HEK293 (cell line): Measurements from ENCODE around the gene MSLN.

ENCODE experiments used
- BCL11B ChIP-seq: fragments of 450-650 bp; formaldehyde crosslinking; IDR thresholded peaks from 2 replicates; pipeline ENCODE4 v1.5.1; 2016; ENCODE audit warnings: low read depth, missing biosample characterization, missing genetic modification characterization
- BCL6B ChIP-seq: fragments of 450-650 bp; formaldehyde crosslinking; IDR thresholded peaks from 2 replicates; pipeline ENCODE4 v1.5.1; 2017; ENCODE audit warnings: missing biosample characterization, missing genetic modification characterization
- KLF8 ChIP-seq: fragments of 450-650 bp; formaldehyde crosslinking; IDR thresholded peaks from 2 replicates; pipeline ENCODE4 v1.5.1; 2016; ENCODE audit warnings: missing biosample characterization, missing genetic modification characterization
- MEIS1 ChIP-seq: sonication (generic); formaldehyde crosslinking; IDR thresholded peaks from 2 replicates; pipeline ENCODE4 v1.8.1; 2022; ENCODE audit warnings: missing genetic modification reagents, mild to moderate bottlenecking, borderline replicate concordance
- YY1 ChIP-seq: fragments of 450-650 bp; formaldehyde crosslinking; IDR thresholded peaks from 2 replicates; pipeline ENCODE4 v1.5.1; 2018; ENCODE audit warnings: missing biosample characterization, missing genetic modification characterization
- ZBTB10 ChIP-seq: fragments of 450-650 bp; formaldehyde crosslinking; IDR thresholded peaks from 2 replicates; pipeline ENCODE4 v1.5.1; 2016; ENCODE audit warnings: missing biosample characterization, missing genetic modification characterization
- ZBTB48 ChIP-seq: fragments of 450-650 bp; formaldehyde crosslinking; IDR thresholded peaks from 2 replicates; pipeline ENCODE4 v1.5.1; 2016; ENCODE audit warnings: missing biosample characterization, missing genetic modification characterization
- ZBTB8A ChIP-seq: fragments of 450-650 bp; formaldehyde crosslinking; IDR thresholded peaks from 2 replicates; pipeline ENCODE4 v1.5.1; 2016; ENCODE audit warnings: missing biosample characterization, missing genetic modification characterization
- ZNF114 ChIP-seq: fragments of 450-650 bp; formaldehyde crosslinking; IDR thresholded peaks from 2 replicates; pipeline ENCODE4 v1.5.0; 2017; ENCODE audit warnings: missing biosample characterization, missing genetic modification characterization
- ZNF202 ChIP-seq: fragments of 450-650 bp; formaldehyde crosslinking; IDR thresholded peaks from 2 replicates; pipeline ENCODE4 v1.5.1; 2016; ENCODE audit warnings: missing biosample characterization, missing genetic modification characterization, borderline replicate concordance
- ZNF266 ChIP-seq: fragments of 450-650 bp; formaldehyde crosslinking; IDR thresholded peaks from 2 replicates; pipeline ENCODE4 v1.5.1; 2016; ENCODE audit warnings: missing biosample characterization, missing genetic modification characterization, low read depth
- ZNF302 ChIP-seq: fragments of 450-650 bp; formaldehyde crosslinking; IDR thresholded peaks from 2 replicates; pipeline ENCODE4 v1.5.1; 2016; ENCODE audit warnings: missing biosample characterization, missing genetic modification characterization, low read depth
- ZNF37A ChIP-seq: fragments of 450-650 bp; IDR thresholded peaks from 2 replicates; pipeline ENCODE4 v1.5.1; 2018; ENCODE audit warnings: missing biosample characterization, missing genetic modification characterization
- ZNF394 ChIP-seq: fragments of 450-650 bp; formaldehyde crosslinking; IDR thresholded peaks from 2 replicates; pipeline ENCODE4 v1.5.1; 2016; ENCODE audit warnings: missing biosample characterization, missing genetic modification characterization, mild to moderate bottlenecking, moderate library complexity, borderline replicate concordance
- ZNF398 ChIP-seq: fragments of 450-650 bp; formaldehyde crosslinking; IDR thresholded peaks from 2 replicates; pipeline ENCODE4 v1.5.1; 2017; ENCODE audit warnings: missing biosample characterization, missing genetic modification characterization
- ZNF473 ChIP-seq: fragments of 450-650 bp; formaldehyde crosslinking; IDR thresholded peaks from 2 replicates; pipeline ENCODE4 v1.5.1; 2017; ENCODE audit warnings: missing biosample characterization, missing genetic modification characterization
- ZNF580 ChIP-seq: fragments of 450-650 bp; formaldehyde crosslinking; IDR thresholded peaks from 2 replicates; pipeline ENCODE4 v1.5.1; 2016; ENCODE audit warnings: missing biosample characterization, missing genetic modification characterization
- ZNF596 ChIP-seq: fragments of 450-650 bp; IDR thresholded peaks from 2 replicates; pipeline ENCODE4 v1.5.0; 2018; ENCODE audit warnings: missing biosample characterization, mild to moderate bottlenecking, missing genetic modification characterization, moderate library complexity
- ZNF600 ChIP-seq: fragments of 450-650 bp; formaldehyde crosslinking; IDR thresholded peaks from 2 replicates; pipeline ENCODE4 v1.5.1; 2016; ENCODE audit warnings: missing biosample characterization, missing genetic modification characterization
- ZNF610 ChIP-seq: fragments of 450-650 bp; formaldehyde crosslinking; IDR thresholded peaks from 2 replicates; pipeline ENCODE4 v1.5.1; 2016; ENCODE audit warnings: missing biosample characterization, missing genetic modification characterization, borderline replicate concordance
- ZNF629 ChIP-seq: fragments of 450-650 bp; formaldehyde crosslinking; IDR thresholded peaks from 2 replicates; pipeline ENCODE4 v1.5.1; 2017; ENCODE audit warnings: missing biosample characterization, missing genetic modification characterization
- ZNF654 ChIP-seq: fragments of 450-650 bp; formaldehyde crosslinking; IDR thresholded peaks from 2 replicates; pipeline ENCODE4 v1.5.1; 2016; ENCODE audit warnings: low read depth, missing biosample characterization, missing genetic modification characterization
- ZNF707 ChIP-seq: fragments of 450-650 bp; formaldehyde crosslinking; IDR thresholded peaks from 2 replicates; pipeline ENCODE4 v1.5.1; 2016; ENCODE audit warnings: missing biosample characterization, missing genetic modification characterization
- ZNF785 ChIP-seq: fragments of 450-650 bp; formaldehyde crosslinking; IDR thresholded peaks from 2 replicates; pipeline ENCODE4 v1.5.1; 2016; ENCODE audit warnings: missing biosample characterization, missing genetic modification characterization
- ZNF837 ChIP-seq: fragments of 450-650 bp; formaldehyde crosslinking; IDR thresholded peaks from 2 replicates; pipeline ENCODE4 v1.5.1; 2016; ENCODE audit warnings: missing biosample characterization, missing genetic modification characterization
- ZSCAN5A ChIP-seq: fragments of 450-650 bp; formaldehyde crosslinking; IDR thresholded peaks from 2 replicates; pipeline ENCODE4 v1.5.1; 2016; ENCODE audit warnings: missing biosample characterization, missing genetic modification characterization
- TF ChIP-seq, protein P1 (sequence below): fragments of 450-650 bp; formaldehyde crosslinking; IDR thresholded peaks from 2 replicates; pipeline ENCODE4; 2016; ENCODE audit warnings: missing biosample characterization, missing genetic modification characterization

The MSLN gene

DNA sequence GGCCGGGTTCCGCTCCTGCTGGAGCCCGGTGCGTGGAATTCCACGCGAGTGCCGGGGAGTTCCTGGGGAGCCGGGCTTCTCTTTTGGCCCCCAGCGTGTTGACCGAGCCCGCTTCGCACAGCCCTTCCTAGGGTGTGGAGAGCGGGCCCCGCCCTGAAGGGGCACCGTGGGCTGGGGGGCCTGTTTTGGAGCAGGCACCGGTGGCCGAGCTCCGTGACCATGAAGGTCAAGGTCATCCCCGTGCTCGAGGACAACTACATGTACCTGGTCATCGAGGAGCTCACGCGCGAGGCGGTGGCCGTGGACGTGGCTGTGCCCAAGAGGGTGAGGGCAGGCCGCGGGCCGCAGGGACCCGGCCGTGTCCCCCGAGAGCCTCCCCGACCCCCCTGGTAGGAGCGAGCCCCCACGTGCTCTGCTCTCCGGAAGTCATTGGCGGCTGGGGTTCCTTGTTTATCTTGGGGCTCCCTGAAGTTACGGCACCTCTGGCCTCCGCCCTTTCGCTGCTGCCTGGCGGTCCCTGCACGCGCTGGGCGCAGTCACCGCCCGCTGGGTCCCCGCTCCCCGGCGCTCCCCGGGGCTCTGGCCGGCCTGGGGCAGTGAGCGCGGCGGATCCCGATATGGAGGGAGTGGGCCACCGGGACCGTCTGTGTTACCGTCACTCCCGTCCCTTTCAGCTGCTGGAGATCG, 33.1 kb upstream of the MSLN start (continued):
- TF ChIP-seq ZNF580 (tag by site-specific recombination): 0 out of 2 replicates have a peak, but pooled peaks have one; percentile 21
- no peak for TF ChIP-seq ZNF266 (tag by site-specific recombination)
- no peak for TF ChIP-seq ZNF785
- TF ChIP-seq, protein P1, sequence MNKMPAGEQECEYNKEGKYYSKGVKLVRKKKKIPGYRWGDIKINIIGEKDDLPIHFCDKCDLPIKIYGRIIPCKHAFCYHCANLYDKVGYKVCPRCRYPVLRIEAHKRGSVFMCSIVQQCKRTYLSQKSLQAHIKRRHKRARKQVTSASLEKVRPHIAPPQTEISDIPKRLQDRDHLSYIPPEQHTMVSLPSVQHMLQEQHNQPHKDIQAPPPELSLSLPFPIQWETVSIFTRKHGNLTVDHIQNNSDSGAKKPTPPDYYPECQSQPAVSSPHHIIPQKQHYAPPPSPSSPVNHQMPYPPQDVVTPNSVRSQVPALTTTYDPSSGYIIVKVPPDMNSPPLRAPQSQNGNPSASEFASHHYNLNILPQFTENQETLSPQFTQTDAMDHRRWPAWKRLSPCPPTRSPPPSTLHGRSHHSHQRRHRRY (tag by site-specific recombination): peak; percentile 64; the same call in 1 of the 2 replicates
- peak; percentile 89 for TF ChIP-seq BCL11B (tag by site-specific recombination)
- TF ChIP-seq ZNF610: 0 out of 2 replicates have a peak, but pooled peaks have one; percentile 15
- no peak for TF ChIP-seq ZNF37A
- peak; percentile 75; the same call in 1 of the 2 replicates for TF ChIP-seq KLF8 (tag by site-specific recombination)
- no peak for TF ChIP-seq ZNF302 (tag by site-specific recombination)
- TF ChIP-seq ZNF398 (tag by site-specific recombination): no peak
- no peak for TF ChIP-seq ZNF473
- TF ChIP-seq ZNF707: no peak
- TF ChIP-seq ZNF600 (tag by site-specific recombination): peak; percentile 51; the same call in 1 of the 2 replicates
- TF ChIP-seq ZNF837: 0 out of 2 replicates have a peak, but pooled peaks have one; percentile 71
- TF ChIP-seq ZBTB48 (tag by site-specific recombination): peak; percentile 67; the same call in 1 of the 2 replicates
- no peak for TF ChIP-seq ZNF394 (tag by site-specific recombination)
- no peak for TF ChIP-seq ZNF202 (tag by site-specific recombination)
- no peak for TF ChIP-seq MEIS1 (CRISPR knock-in tag)
- TF ChIP-seq ZNF654 (tag by site-specific recombination): no peak
- peak; percentile 88 for TF ChIP-seq ZBTB8A
- no peak for TF ChIP-seq BCL6B
- TF ChIP-seq ZBTB10: peak; percentile 78; the same call in 1 of the 2 replicates
- TF ChIP-seq YY1 (tag by site-specific recombination): 0 out of 2 replicates have a peak, but pooled peaks have one; percentile 8
- TF ChIP-seq ZSCAN5A (tag by site-specific recombination): no peak
- peak; percentile 44; the same call in 1 of the 2 replicates for TF ChIP-seq ZNF629 (tag by site-specific recombination)
- no peak for TF ChIP-seq ZNF114 (tag by site-specific recombination)
- TF ChIP-seq ZNF596: no peak
